Stimulated activated CD8-positive, alpha-beta memory T cell treated with anti-CD3 and anti-CD28 coated beads, Interleukin-15, amount 100 ng/mL, for 48 hours (primary cell): ENCODE data around the gene SPAG5.
"Not testable (repeated sequence)": the region's sequence is repeated elsewhere in the genome, so short reads cannot be mapped to it uniquely, and the experiment has no call there.

Experiments
- DNase-seq, 2 donors: peaks; one replicate each; pipeline ENCODE4 v3.0.0-alpha.2; 2020; ENCODE audit warnings: low read depth in 2 of 2

The SPAG5 gene

GRCh38 chr17:28612936-28613872, 14.4 kb upstream of the SPAG5 start:
- peak in 1 of 2 donors; percentile 2 for DNase-seq

GRCh38 chr17:28612531-28612930, 13.7 kb upstream of the SPAG5 start:
- DNase-seq, result no peak

- no peak for DNase-seq
Measured at GRCh38 chr17:28610376-28610775, 11.6 kb upstream of the SPAG5 start.

- DNase-seq, result not testable (repeated sequence)
Measured at GRCh38 chr17:28604031-28604430, 5.2 kb upstream of the SPAG5 start.

DNA sequence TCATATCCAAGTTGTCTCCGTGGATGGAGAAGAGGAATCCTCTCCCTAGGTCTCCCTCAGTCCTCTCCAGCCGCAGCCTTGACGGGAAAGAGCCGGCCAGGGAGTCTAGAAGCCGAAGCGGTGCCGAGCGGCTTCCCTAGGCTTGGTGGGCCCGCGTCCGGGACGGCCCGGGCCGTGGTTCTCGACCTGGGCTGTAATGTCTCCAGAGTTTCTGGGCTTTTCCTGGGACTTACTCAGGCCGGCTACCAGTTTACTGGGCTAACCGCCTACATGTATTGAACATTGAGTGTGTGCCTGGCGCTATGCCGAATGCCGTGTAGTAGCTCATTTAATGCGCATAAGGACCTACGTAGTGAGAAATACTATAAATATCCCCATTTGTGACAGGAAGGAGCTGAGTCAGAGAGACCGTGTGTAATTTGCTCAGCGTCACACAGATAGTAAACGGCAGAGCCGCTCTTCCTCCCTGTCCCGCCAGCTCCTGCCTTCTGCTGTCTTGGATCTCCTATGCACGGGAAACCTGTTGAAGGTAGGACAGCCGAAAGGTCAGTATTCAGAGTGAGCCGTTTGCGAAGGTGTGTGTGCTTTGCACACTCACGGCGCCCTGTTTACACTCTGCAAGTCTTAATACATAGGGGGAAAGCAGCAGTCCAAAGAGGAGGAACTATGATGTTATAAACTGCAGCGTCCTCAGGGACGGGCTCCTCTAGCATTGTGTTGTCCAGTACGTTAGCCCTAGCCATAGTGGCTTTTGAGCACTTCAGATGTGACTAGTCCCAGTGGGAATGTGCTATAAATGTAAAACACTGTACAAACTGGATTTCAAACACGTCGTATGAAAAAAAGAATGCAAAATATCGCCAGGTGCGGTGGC, 723 bp upstream of the SPAG5 start:
- DNase-seq, result peak; percentile 47 to 57

DNA sequence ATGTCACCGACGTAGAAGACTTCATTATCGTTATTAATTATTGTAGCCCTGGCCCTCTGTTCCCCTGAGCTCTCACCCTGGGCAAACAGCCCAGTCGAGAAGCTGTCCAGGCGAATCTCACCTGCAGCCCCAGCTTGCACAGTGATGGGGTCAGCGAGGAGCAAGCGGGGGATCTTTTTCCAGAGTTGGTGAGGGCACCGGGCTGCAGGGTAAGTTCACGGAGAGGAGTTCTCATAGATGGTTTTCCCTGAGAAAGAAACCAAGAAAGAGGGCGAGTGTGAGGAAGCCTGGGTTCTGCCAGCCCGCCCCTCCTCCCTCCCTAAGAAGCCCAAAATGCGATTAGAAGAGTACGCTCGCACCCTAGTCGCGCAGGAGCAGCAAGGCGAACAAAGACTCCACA, 436 bp downstream of the SPAG5 start:
- DNase-seq, result no peak

GRCh38 chr17:28597606-28598383, 1.0 kb downstream of the SPAG5 start:
- no peak for DNase-seq

GRCh38 chr17:28592260-28592659, 6.6 kb downstream of the SPAG5 start:
- DNase-seq, result no peak

- DNase-seq, result no peak
Measured at GRCh38 chr17:28585851-28586250, 13.0 kb downstream of the SPAG5 start.

GRCh38 chr17:28584434-28584833, 14.4 kb downstream of the SPAG5 start:
- no peak for DNase-seq

DNA sequence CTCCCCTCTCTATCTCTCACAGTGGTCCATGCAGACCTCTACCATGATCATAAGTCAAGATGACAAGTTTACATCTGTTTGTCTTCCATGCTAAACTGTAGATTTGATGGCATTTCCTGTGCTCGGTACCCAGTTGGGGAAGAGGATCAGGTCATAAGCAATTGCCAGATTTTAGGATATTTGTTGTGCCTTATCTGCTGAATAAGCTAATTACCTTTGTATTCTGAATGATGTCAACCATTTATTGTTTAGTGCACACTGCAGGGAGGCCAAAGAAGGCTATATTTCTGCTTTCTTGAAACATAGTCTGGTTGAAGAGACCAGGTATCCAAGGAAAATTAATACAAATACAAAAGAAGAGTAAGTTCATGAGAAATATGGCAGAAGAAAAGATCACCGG, 16.3 kb downstream of the SPAG5 start:
- DNase-seq, result no peak

DNA sequence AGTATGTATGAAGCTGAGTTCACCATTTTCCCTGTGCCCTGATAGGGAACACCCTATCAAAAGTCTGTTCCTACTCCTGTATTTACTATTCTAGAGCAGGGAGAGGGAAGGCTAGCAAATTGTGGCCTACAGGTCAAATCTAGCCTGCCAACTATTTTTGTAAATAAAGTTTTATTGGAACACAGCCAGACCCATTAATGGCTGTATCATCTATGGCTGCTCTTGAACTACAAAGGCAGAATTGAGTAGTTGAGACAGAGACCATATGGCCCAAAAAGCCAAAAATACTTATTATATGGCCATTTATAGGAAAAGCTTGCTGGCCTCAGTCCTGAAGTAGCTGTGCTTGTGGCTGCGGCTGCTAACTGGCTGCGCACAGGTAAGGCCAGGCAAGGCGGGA, 17.9 kb downstream of the SPAG5 start:
- DNase-seq, result no peak

DNA sequence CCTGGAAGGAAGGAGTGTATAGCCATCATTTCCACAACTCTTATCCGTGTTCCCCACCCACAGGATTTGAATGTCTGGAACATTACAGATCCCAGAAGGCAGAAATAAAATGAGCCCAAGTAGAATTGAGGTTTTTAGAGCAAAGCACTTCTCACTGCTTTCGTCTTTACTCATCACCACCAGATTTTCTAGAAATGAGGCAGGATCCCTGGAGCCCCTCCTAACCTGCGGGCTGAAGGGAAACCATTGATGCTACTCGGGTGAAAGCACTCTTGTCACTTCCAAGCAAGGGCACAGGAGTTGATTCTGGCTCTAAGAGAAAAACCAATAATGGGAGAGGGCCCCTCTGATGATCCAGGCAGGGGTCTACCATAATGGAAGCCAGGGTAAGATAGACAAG, 19.3 kb downstream of the SPAG5 start:
- peak in 1 of 2 donors; percentile 40 for DNase-seq

- DNase-seq, result no peak
Measured at GRCh38 chr17:28578246-28579195, 20.3 kb downstream of the SPAG5 start.

GRCh38 chr17:28577466-28577824, 21.4 kb downstream of the SPAG5 start:
- DNase-seq, result no peak

DNA sequence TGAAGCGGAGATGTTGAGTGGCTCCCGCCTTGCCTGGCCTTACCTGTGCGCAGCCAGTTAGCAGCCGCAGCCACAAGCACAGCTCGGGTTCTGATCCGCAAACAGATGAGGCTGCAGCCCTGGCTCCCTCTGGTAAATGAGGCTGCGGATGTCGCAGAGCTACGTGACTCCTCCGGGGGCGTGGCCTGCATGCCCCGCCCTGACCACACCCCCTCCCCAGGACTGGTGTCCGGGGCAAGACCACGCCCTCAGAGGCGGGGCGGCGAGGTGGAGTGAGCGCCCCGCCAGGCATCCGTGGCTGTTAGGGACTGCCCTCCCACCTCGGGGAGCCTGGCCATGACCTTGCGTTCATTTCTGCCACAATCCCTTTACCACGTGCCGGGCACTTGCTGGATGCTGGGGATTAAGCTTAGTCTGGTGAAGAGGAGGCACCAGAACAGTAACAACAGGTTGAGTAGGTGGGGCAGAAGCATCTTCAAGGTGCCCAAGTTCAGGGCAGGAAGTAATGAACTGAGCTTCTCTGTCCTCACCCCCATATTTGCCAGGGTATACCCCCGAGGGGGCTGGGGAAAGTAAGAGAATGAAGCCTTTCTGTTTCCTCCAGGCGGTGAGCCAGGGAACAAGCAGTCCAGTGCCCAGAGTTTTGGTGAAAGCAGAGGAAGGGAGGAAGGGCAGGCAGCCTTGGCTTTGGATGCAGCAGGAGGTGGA, 21.9 kb downstream of the SPAG5 start, which contains the start of gene ALDOC:
ALDOC (minus strand) TSS at position 138 of the 708 bp plus-strand sequence. CDS start 1,363 bp downstream, outside the sequence.
- peak; percentile 96 to 97 for DNase-seq

DNA sequence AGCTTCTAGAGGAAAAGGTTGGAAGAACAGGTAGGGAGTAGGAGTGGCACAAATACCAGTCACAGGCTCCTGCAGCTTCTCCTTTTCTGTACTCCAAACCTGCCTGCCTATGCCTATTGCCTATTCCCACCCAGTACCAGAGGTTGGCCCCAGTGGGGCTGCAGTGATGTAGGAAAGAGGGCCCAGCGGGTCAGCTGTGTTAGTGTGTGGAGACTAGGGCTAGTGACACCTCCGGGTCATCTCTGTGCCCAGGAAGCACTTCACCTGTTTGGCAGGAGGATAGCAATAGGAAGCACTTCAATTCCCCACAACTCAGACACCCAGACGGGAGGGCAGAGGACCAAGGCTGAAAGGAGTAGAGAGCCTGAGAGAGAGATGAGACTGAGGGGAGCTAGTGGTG, 22.8 kb downstream of the SPAG5 start:
- DNase-seq, result not testable (repeated sequence)

DNA sequence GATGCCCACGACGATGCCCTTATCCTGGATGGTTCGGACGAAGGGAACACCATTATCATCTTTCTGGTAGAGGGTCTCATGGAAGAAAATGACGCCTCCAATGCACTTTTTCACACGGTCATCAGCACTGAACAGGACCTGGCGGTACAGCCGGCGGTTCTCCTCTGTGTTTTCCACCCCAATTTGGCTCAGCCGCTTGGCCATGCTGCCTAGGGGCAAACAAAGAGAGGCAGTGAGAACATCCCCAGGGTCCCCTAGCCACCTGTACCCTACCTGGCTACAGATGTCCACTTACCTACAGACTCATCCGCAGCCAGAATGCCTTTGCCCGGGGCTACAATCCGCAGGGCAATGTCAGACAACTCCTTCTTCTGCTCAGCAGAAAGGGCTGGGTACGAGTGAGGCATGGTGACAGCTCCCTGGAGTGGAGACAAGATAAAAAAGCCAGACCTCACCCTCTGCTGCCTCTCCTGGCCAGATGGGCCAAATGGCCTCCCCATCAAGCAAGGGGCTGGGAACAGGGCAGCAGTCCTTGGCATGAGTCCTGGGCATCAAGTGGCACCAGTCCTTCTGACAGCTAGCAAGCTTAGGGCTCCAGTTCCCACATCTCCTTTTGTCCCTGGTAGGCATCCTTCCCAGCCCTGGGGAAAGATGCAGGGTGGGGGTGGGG, 23.6 kb downstream of the SPAG5 start:
- no peak for DNase-seq

- DNase-seq, result no peak
Measured at GRCh38 chr17:28574526-28574925, 24.3 kb downstream of the SPAG5 start.
